Activated CD8-positive, alpha-beta memory T cell treated with anti-CD3 and anti-CD28 coated beads for 4 hours (primary cell): ENCODE measurements around the gene TMEM114.

Experiments used
- DNase-seq, 2 donors: peaks; one replicate each; pipeline ENCODE4 v3.0.0-alpha.2; 2020; ENCODE audit warnings: low read depth in 2 of 2

The TMEM114 gene

DNA sequence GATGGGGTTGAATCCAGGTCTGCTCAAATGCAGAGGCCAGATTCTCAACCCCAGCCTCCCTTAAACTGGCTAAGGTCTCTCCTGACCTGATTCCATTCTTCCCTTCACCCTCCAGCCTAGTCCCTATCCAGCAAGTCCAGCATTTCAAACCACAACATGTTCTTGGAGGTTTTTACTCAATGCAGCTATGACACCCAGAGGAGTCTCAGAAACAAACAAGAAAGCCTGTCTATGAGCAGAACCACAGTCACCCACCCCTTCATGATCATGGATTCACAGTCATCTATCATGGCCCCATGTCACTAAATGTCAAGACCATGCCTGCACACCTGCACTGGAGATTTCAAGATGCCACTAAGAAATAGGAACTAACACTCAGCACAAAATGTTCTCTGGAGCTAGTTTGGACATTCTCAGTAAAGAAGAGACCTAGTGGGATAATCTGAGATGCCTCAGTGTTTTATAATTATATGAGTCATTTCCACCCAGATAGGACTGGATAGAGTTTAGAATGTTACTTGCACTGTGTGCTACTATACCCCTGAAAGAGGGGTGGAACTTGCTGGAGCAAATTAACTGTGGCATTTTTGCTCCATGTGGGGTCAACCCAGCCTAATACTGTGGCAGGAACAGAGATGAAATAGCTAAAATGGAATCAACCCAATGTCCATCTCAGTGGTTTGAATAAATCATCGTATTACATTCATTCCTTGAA lies 21.7 kb upstream of the TMEM114 start:
- no peak for DNase-seq

GRCh38 chr16:8611122-8611521 lies 20.8 kb upstream of the TMEM114 start:
- no peak for DNase-seq

DNA sequence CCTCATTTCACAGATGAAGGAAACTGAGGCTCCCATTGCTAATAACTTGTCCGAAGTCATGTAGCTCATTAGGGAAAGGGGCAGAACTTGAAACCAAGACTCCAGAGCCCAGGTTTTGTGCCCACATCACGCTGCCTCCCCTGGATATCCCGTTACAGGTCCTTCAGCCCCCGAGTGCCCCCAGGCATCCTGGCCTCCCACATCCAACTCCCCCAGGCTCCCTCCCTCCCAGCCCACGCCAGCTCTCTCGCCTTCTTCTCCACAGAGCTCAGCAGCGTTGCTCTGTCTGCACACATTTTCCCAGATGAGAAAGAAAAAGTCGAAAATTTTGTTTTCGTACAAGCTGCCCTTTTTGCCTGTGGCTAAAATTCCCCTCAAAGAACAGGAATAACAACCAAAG lies 16.9 kb upstream of the TMEM114 start:
- DNase-seq, result no peak

GRCh38 chr16:8605554-8605953 lies 15.2 kb upstream of the TMEM114 start:
- DNase-seq, result no peak

DNA sequence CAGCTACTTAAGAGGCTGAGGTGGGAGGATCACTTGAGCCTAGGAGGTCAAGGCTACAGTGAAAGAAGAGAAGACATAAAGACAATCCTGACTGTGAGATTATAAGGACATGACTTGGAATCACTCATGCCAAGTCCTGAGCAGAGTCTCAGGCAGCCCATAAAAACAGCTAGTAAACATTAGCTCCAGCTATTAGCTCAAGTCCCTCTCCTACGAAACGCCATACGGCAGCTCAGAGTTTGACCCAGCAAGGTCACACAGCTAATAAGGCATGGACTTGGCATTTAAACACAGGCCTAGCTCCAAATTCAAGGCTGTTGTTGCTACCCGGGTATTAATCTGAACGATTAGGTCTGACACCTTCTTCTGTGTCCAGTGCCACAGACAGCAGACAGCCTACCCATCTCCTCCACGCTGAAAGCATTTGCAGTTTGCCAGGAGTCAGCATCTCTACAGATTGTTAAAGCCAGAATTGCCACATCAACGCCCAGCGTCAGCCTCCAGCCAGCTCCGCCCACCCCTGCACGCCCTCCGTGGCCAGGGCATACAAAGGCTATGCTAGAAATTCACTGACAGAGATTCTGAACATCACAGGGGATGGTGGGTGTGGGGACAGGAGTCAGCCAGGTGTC lies 9.9 kb upstream of the TMEM114 start:
- no peak for DNase-seq

DNA sequence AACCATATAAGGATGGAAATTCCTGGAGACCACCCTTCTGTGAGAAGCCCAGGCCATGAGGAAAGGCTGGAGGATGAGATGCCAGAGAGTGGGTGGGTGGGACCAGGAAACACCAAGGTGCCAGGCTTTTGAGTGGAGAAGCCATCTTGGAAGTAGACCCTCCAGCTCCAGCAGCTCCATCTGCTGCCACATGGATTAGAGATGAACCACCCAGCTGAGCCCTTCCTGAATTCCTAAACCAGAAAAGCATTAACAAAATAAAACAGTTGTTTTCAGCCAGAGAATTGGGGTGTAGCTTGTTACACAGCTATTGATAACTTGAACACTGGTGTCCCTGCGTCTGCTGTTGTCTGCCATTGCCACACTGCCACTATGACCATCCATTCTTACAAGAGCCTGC lies 6.3 kb upstream of the TMEM114 start:
- DNase-seq, result no peak

DNA sequence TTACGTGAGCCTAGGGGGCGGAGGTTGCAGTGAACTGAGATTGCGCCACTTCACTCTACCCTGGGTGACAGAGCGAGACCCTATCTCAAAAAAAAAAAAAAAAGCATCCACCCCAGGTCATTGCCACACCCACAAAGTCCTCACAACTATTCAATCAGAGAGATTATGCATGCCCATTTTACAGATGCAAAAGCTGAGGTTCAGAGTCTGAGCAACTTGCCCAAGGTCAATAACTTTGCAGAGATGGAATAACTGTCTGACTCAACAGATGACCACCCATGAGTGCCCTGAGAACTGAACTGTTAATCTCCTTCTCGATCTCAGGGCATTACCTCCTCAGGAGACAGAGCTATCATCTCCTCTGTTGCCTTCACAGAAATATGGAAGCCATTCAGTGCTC lies 5.5 kb upstream of the TMEM114 start:
- no peak for DNase-seq

- no peak for DNase-seq
Measured at GRCh38 chr16:8594149-8594666, 3.9 kb upstream of the TMEM114 start.

- DNase-seq, result no peak
Measured at GRCh38 chr16:8591451-8591850, 1.1 kb upstream of the TMEM114 start.

DNA sequence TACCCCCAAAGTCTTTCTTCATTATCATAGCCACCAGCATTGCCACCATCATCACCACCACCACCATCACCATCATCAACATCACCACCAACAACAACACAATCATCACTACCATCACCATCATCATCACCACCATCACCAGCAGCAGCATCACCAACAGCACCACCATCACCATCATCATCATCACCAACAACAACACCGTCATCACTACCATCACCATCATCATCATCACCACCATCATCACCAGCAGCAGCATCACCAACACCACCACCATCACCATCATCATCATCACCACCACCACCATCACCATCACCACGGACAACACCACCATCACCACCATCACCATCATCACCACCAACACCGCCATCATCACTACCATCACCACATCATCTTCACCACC lies 500 bp upstream of the TMEM114 start:
- DNase-seq, result no peak

- DNase-seq, result no peak
Measured at GRCh38 chr16:8589057-8589899, 1.0 kb downstream of the TMEM114 start.

GRCh38 chr16:8588682-8589056 lies 1.6 kb downstream of the TMEM114 start:
- DNase-seq, result no peak

GRCh38 chr16:8587065-8587464 lies 3.2 kb downstream of the TMEM114 start:
- DNase-seq, result no peak

DNA sequence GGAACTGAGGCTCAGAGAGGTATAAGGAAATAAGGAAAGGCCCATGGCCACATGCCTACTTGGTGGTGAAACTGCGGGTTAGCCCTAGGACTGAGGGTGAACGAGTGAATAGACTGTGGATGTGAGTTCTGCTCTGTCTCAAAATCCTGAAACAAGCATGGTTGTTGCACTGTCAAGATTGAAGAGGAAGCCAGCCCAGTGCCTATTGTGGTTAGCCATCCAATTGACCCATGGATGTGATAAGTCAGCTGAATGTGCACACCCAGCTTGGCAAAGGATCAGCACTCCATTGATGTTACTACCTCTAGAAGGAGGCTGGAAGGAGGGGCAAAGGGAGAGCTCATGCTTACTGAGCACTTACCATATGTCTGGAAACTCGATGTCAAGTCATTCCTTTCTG lies 4.5 kb downstream of the TMEM114 start:
- no peak for DNase-seq

DNA sequence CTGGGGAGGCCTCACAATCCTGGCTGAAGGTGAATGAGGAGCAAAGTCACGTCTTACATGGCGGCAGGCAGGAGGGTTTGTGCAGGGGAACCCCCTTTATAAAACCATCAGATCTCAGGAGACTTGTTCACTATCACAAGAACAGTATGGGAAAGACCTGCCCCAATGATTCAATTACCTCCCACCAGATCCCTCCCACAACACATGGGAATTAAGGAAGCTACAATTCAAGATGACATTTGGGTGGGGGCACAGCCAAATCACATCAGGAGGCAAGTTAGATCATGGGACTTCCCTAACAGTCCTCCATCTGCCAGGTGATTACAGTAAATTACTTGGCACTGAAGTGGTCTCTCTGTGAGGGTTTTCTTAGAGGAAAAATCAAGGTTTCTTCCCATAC lies 5.3 kb downstream of the TMEM114 start:
- DNase-seq, result no peak

GRCh38 chr16:8583732-8584131 lies 6.6 kb downstream of the TMEM114 start:
- DNase-seq, result no peak

DNA sequence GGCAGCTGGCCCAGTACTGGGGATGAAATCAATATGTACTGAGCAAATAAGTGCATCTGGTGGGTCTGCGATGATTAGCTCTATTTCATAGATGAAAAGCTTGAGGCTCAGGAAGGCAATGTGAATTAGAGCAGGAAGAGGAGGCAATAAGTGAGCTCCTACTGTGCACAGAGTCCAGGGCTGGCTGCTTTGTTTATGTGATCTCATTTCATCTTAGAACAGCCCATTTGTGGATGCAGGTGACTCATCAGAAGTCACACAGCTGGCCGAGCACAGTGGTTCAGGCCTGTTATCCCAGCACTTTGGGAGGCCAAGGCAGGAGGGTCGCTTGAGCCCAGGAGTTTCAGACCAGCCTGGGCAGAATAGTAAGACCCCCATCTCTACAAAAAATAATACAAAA lies 7.1 kb downstream of the TMEM114 start:
- no peak for DNase-seq

DNA sequence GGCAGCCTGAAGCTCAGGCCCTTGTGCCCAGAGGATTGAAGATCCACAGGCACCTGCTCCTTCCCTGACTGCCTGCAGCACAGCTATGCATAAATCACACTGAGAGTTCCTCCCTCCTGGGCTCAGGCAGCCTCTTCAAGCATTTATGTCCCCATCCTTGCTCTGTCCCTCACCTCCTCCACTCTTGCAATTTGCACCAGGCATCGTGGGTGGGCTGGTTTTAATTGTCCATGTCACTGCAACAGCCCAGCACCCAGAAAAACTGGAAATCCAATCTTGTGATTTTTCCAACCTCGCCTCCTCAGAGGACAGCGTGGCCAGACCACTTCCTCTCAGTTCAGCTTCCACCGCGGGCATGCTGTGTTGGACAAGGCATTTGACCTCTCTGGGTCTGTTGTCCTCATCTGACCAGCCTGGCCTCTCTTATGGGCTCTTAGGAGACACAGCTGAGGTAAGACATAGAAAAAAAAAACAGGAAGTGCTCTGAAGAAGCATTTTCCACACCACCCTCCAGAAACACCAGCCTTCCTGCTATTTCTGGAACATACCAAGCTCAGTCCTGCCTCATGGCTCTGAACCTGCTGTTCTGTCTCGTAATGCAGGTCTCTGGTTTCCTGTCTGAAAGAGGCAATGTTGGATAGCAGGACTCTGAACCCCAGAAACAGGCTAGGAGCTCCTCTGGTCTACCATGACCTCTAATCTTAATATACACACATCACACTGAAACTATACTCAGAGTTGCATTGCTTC lies 8.3 kb downstream of the TMEM114 start:
- no peak for DNase-seq

DNA sequence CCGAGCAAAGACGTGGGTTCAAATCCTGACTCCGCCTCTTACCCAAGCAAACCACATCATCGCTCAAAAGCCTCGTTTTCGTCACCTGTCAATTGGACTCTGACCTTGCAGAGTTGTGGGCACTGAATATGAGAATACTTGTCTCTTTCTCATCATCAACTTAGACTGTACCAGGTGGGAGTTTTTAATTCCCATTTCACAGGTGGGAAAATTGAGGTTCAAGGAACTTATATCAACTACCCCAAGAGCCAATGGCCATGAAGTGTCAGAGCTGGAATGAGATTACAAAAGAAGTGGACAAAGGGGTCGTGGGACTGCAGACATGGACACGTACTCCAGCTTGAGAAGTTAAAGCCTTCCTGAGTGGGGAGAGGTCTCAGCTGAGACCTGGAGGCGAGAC lies 10.8 kb downstream of the TMEM114 start:
- DNase-seq, result no peak

DNA sequence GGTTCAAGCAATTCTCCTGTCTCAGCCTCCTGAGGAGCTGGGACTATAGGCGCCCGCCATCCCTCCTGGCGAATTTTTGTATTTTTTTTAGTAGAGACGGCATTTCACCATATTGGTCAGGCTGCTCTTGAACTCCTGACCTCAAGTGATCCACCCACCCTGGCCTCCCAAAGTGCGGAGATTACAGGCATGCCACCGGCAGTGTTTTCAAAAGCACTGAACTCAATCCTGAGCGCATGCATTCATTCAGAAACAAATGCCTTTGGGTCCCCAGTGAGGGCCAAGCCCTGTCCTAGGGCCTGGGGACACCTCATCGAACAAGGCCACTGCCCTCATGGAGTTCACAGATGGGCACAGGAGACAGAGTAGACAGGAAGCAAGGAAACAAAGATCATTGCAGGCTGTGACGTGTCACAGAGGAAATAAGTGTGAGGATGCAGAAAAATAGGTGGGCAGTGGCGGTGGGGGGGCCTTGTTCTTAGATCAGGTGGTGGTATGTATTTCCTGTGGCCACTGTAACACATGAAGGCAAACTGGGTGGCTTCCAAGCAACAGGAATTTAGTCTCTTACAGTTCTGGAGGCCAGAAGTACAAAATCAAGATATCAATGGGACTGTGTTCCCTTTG lies 12.5 kb downstream of the TMEM114 start:
- DNase-seq, result no peak
